ENCODE data around the gene LTBP2. TPM values are rescaled to one million over a fixed set of nuclear protein-coding genes. Genes with fewer than 3 reads are reported as not detected.
A peak's percentile ranks its signal among the peaks of the same experiment; 100 is the strongest.

The LTBP2 gene
- total RNA-seq, 1 donor from 2014 or later: 26.5 TPM

DNA sequence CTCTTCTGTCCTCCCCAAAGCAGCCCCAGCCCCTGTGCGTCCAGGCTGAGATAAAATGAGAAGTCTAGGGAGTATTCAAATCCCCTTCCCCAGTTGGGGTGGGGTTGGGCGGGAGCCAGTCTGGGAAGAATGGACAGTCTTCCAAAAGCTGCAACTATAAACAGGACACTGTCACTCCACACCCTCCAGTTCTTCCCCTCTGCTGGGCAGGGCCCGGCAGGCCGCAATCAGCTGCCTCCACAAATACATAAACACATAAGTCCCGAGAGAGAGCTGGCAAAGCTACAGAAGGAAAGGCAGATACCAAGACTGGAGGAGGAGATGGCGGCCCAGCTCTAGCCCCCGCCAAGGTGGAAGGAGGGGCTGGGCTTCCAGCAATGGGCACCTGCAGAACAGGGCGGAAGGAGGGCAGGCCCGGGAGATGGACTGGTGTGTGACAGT is 12.7 kb downstream of the LTBP2 start:
- no peak overlapping the region for H3K4me3 ChIP-seq
- H3K36me3 ChIP-seq: no peaks in the 10 kb centered on the region
- no peak for DNase-seq
- intact Hi-C loops (cut with micrococcal nuclease): no loop called here
- H3K27me3 ChIP-seq (ENCODE audit: low read depth): no peaks in the 10 kb centered on the region
- peak overlapping the region; percentile 70 for H3K27ac ChIP-seq (replicated peaks)
- H3K9me3 ChIP-seq (replicated peaks): no peaks in the 10 kb centered on the region
- TF ChIP-seq, protein P1, sequence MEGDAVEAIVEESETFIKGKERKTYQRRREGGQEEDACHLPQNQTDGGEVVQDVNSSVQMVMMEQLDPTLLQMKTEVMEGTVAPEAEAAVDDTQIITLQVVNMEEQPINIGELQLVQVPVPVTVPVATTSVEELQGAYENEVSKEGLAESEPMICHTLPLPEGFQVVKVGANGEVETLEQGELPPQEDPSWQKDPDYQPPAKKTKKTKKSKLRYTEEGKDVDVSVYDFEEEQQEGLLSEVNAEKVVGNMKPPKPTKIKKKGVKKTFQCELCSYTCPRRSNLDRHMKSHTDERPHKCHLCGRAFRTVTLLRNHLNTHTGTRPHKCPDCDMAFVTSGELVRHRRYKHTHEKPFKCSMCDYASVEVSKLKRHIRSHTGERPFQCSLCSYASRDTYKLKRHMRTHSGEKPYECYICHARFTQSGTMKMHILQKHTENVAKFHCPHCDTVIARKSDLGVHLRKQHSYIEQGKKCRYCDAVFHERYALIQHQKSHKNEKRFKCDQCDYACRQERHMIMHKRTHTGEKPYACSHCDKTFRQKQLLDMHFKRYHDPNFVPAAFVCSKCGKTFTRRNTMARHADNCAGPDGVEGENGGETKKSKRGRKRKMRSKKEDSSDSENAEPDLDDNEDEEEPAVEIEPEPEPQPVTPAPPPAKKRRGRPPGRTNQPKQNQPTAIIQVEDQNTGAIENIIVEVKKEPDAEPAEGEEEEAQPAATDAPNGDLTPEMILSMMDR (IDR thresholded peaks at IDR 0.05; ENCODE audit: borderline replicate concordance): no peak
- peaks cover 58% of the 10 kb centered on the region for H3K4me1 ChIP-seq

DNA sequence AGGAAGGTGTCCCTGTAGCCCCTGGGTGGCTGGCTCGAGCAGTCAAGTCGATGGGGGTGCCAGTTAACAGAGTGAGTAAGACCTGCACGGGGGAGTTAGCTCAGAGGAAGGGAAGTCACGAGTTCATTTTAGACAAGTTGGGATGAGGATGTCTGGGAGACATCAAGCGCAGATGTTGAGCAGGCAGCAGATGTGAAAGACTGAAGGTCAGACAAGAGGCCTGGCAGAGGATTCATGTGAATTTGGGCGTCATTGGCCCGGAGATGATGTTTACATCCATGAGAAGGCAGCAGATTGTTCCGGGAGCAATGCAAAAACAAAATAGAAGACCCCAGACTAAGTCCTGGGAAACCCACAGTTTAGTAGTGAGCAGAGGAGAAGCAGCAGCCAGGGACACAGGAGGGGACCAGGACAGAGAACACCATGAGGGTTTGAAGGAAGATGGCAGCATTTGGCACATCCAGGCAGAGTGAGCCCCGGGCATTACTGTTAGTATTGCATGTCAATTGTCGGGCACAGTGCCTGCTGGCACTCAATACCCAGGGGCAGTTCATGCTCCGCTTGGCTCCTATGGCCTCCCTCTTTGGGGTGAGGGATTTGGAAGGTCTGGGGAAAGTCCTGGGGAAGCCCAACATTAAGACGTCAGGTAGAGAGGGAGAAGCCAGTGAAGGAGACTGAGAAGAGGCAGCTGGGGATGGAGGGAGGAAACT is 15.1 kb downstream of the LTBP2 start:
- Histone ChIP-seq H3K36me3 (no peaks in the 10 kb centered on the region), H3K4me3 (no peak overlapping the region), H3K27ac (replicated peaks) (peak overlapping the region; percentile 86), H3K27me3 (ENCODE audit: low read depth) (no peaks in the 10 kb centered on the region), H3K4me1 (peaks cover 75% of the 10 kb centered on the region), H3K9me3 (replicated peaks) (no peaks in the 10 kb centered on the region)
- TF ChIP-seq, protein P1 (IDR thresholded peaks at IDR 0.05; ENCODE audit: borderline replicate concordance): no peak
- intact Hi-C loops (cut with micrococcal nuclease): no loop called here
- DNase-seq: no peak

DNA sequence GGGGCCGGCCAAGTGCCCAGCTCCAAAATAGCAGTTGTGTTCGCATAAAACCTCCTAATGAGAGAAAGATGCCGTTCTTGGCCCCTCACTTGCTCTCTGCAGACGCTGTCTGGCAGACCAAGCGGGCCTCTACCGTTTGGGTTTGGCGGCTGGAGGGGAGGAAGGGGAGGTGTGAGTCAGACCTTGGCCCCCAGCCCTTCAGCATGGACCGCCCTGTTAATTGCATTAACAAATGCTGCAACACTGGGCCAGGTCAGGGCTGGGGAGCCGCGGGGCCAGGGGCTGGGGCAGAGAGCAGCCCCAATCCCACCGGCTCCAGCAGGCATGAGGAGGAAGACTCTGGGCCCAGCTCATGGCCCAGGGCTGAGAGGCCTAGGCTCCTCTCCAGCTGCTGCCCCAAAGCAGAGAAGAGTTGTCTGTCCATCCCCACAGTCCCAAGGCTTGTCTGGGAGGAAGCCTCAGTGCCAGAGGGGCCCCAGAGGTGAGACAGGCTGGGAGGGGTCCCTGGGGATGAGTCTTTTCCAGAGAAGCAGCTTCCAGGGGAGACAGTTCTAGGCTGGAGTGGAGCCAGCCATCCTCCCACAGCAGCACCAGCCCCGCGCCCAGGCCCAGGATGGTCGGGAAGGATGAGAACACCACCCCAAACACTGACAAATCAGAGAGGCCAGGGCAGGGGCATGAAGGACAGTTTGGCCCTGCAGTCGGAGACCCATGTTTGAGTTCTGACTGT is 16.9 kb downstream of the LTBP2 start:
- intact Hi-C loops (cut with micrococcal nuclease): no loop called here
- TF ChIP-seq, protein P1 (IDR thresholded peaks at IDR 0.05; ENCODE audit: borderline replicate concordance): no peak
- Histone ChIP-seq H3K27ac (replicated peaks) (peak overlapping the region; percentile 86), H3K36me3 (no peaks in the 10 kb centered on the region), H3K27me3 (ENCODE audit: low read depth) (no peaks in the 10 kb centered on the region), H3K4me1 (peaks cover 83% of the 10 kb centered on the region), H3K4me3 (peak overlapping the region; percentile 24), H3K9me3 (replicated peaks) (no peaks in the 10 kb centered on the region)
- DNase-seq: peak; percentile 83

GRCh38 chr14:74594606-74595005 is 17.4 kb downstream of the LTBP2 start:
- no peaks in the 10 kb centered on the region for H3K9me3 ChIP-seq (replicated peaks)
- no peaks in the 10 kb centered on the region for H3K27me3 ChIP-seq (ENCODE audit: low read depth)
- peaks cover 83% of the 10 kb centered on the region for H3K4me1 ChIP-seq
- DNase-seq: no peak
- peak overlapping the region; percentile 86 for H3K27ac ChIP-seq (replicated peaks)
- TF ChIP-seq, protein P1 (IDR thresholded peaks at IDR 0.05; ENCODE audit: borderline replicate concordance): no peak
- H3K4me3 ChIP-seq: peak overlapping the region; percentile 24
- intact Hi-C loops (cut with micrococcal nuclease): no loop called here
- no peaks in the 10 kb centered on the region for H3K36me3 ChIP-seq

DNA sequence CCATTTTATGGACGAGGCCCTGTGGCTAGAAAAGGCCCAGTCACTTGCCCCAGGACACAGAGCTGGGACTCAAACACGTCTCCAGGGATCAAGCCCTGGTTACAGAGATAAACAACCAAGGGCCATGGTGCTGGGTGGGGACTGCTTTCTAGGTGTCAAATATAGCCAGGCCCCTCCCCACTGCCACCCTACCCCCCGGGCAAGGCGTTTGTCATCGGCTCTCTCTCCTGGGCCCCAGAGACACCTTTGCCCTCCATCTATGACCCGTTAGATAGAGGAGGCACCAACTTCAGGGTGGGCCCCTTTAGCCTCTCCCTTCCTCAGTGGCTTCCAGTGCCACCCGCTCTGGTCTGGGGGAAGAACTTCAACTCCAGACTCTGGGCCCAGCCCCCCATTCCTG is 18.0 kb downstream of the LTBP2 start:
- no peak for DNase-seq
- Histone ChIP-seq H3K27ac (replicated peaks) (peak overlapping the region; percentile 86), H3K4me3 (no peak overlapping the region), H3K9me3 (replicated peaks) (no peaks in the 10 kb centered on the region), H3K27me3 (ENCODE audit: low read depth) (no peaks in the 10 kb centered on the region), H3K4me1 (peaks cover 82% of the 10 kb centered on the region), H3K36me3 (no peaks in the 10 kb centered on the region)
- TF ChIP-seq, protein P1 (IDR thresholded peaks at IDR 0.05; ENCODE audit: borderline replicate concordance): no peak
- intact Hi-C loops (cut with micrococcal nuclease): no loop called here

All from left ventricle myocardium inferior (tissue), 1 donor.